SJCRH30 (cell line): ENCODE data around the gene DCXR. TPM values are rescaled to one million over a fixed set of nuclear protein-coding genes. Genes with fewer than 3 reads are reported as not detected.

Experiments
- DNase-seq, 2 experiments: peaks; one replicate each; pipeline ENCODE4 v3.0.0-alpha.2; 2015 to 2020
- H3K27ac ChIP-seq: fragments of 250-450 bp; sonication (Bioruptor Pico); 2 replicates; pipeline ENCODE4 v1.5.1; 2020; ENCODE audit warnings: mild to moderate bottlenecking, moderate library complexity
- H3K27me3 ChIP-seq: fragments of 250-450 bp; sonication (Bioruptor Pico); 2 replicates; pipeline ENCODE4 v1.5.1; 2020; ENCODE audit warnings: mild to moderate bottlenecking, moderate library complexity
- H3K36me3 ChIP-seq: fragments of 250-450 bp; sonication (Bioruptor Pico); 2 replicates; pipeline ENCODE4 v1.5.1; 2020; ENCODE audit warnings: mild to moderate bottlenecking, moderate library complexity
- H3K4me1 ChIP-seq: fragments of 250-450 bp; sonication (Bioruptor Pico); 2 replicates; pipeline ENCODE4 v1.5.1; 2020; ENCODE audit warnings: mild to moderate bottlenecking, moderate library complexity
- H3K4me3 ChIP-seq: fragments of 250-450 bp; sonication (Bioruptor Pico); 2 replicates; pipeline ENCODE4 v1.5.1; 2020; ENCODE audit warnings: mild to moderate bottlenecking, moderate library complexity
- H3K9me3 ChIP-seq: fragments of 250-450 bp; sonication (Bioruptor Pico); replicated peaks from 2 replicates; pipeline ENCODE4 v1.5.1; 2020; ENCODE audit warnings: mild to moderate bottlenecking, moderate library complexity
- total RNA-seq: library from RNA; depleted of rRNA; stranded (reverse); fragments of >200 nt; shearing (Covaris generic); gene quantifications from 2 replicates; pipeline ENCODE4 v1.2.3, GENCODE V29; 2014

Gene DCXR
- total RNA-seq, 1 experiment from 2014 or later: 110 TPM

- no peaks in the 10 kb centered on the region for H3K9me3 ChIP-seq
- H3K27ac ChIP-seq: no peak overlapping the region
- peak; percentile 90 to 93 for DNase-seq
- peaks cover 7% of the 10 kb centered on the region; the same call in 1 of the 2 replicates for H3K4me1 ChIP-seq
- no peak overlapping the region for H3K4me3 ChIP-seq
- H3K36me3 ChIP-seq: no peaks in the 10 kb centered on the region
- no peaks in the 10 kb centered on the region for H3K27me3 ChIP-seq
Measured at GRCh38 chr17:82019690-82020571, 17.6 kb downstream of the DCXR start.

- no peaks in the 10 kb centered on the region for H3K27me3 ChIP-seq
- no peak for DNase-seq
- peaks cover 7% of the 10 kb centered on the region; the same call in 1 of the 2 replicates for H3K4me1 ChIP-seq
- H3K36me3 ChIP-seq: no peaks in the 10 kb centered on the region
- H3K4me3 ChIP-seq: no peak overlapping the region
- no peaks in the 10 kb centered on the region for H3K9me3 ChIP-seq
- H3K27ac ChIP-seq: no peak overlapping the region
Measured at GRCh38 chr17:82018989-82019689, 18.4 kb downstream of the DCXR start.

DNA sequence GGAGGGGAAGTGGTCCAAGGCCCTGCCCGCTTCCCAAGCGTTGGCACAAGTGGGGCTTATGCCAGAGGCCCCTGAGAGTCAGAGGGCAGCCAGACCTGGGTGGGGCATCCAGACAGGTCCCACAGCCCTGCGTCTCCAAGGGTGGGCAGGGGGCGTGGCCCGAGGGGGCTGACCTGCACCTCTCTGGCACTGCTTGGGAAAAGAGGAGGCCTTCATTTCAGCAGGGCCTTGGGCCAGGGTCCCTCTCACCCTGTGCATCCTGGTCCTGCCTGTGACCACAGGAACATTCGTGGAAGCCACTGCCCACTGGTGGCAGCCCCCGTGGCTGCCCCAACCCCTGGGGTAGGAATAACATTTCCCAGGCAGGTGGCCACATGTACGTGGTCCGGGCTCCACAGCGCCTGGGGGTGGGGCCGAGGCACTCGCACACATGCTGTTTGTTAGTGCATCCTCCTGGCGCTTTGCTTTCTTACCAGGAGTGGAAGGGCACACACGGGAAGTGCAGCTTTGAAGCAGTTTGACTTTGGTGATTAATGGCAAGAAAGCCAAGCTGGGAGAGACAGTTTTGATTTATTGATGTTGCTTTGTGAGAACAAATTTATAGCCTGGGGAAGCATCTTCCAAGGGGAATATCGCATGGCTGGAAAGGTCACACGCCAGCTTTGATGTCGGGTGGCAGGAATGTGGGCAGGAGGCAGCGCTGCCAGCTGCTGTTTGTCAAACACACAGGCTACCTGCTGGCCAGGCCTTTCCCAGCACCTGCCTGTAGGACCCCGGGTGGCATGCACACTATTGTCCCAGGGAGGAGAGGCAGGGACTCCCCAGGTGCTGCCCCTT, 19.1 kb downstream of the DCXR start:
- Histone ChIP-seq H3K27me3 (no peaks in the 10 kb centered on the region), H3K27ac (no peak overlapping the region), H3K4me1 (peaks cover 7% of the 10 kb centered on the region; the same call in 1 of the 2 replicates), H3K36me3 (no peaks in the 10 kb centered on the region), H3K4me3 (no peak overlapping the region), H3K9me3 (no peaks in the 10 kb centered on the region)
- no peak for DNase-seq

DNA sequence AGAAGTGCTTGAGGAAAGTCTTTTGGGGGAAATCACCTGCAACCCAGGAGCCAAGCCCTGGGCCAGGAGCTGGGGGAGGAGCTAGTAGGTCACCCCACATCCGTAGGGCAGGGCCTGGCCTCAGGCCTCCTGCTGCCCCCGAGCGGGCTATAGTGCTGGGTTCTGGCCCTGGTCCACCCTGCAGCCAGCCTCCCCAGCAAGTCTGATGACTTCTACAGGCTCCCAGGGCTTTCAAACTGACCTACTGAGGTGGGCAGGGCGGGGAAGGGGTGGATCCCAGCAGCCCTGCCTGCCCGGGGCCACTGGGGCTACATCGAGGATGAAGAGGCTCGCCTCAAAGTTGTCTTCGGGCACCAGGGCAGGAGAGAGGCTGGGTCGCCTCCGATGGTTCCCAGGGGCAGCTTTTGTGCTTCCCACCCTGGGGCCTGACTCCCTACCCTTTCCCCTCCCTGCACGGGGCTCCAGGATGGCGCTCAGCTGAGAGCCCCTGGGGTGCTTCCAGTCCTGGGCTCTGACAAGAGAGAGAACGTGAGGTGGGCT, 19.8 kb downstream of the DCXR start:
- Histone ChIP-seq H3K36me3 (no peaks in the 10 kb centered on the region), H3K27me3 (no peaks in the 10 kb centered on the region), H3K27ac (no peak overlapping the region), H3K4me1 (peaks cover 14% of the 10 kb centered on the region), H3K4me3 (no peak overlapping the region), H3K9me3 (no peaks in the 10 kb centered on the region)
- no peak for DNase-seq

- peaks cover 21% of the 10 kb centered on the region for H3K4me1 ChIP-seq
Measured at GRCh38 chr17:82016875-82017459, 20.5 kb downstream of the DCXR start.

DNA sequence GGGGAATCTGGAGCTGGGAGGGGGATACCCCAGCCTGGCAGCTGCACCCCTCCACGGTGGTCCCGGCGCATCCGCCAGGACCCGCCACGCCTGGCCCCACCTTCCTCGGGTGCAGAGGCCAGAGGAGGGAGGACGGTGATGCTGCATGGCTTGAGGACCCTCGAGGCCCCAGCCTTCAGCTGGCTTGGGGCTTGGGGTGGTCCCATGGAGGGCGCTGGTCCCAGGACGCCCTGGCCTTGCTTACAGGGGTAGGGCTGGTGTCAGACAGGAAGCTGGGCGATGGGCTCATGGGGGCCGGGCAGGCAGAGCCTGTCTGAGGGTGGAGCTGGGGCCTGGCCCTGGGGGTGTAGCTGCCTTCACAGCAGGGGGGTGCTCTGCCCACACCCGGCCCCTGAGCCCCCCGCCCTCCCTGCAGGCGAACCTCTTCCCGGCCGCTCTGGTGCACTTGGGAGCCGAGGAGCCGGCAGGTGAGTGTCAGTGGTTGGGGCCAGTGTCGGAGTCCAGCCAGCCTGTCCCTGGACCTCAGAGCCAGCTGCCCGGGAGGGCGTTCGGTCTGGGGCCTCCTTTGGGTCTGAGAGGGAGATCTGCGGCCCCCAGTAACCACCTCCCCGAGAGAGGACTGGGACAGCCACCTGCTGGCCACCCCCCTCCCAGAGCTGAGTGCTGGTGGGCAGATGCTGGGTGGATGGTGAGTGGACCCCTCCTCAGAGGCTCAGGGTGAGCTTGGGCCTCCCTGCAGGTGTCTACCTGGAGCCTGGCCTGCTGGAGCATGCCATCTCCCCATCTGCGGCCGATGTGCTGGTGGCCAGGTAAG, 21.2 kb downstream of the DCXR start:
- H3K27ac ChIP-seq: no peak overlapping the region
- DNase-seq: no peak
- H3K4me1 ChIP-seq: peaks cover 15% of the 10 kb centered on the region
- H3K36me3 ChIP-seq: no peaks in the 10 kb centered on the region
- H3K4me3 ChIP-seq: no peak overlapping the region
- H3K9me3 ChIP-seq: no peaks in the 10 kb centered on the region
- no peaks in the 10 kb centered on the region for H3K27me3 ChIP-seq

More at GRCh38 chr17:82016875-82017459, 20.5 kb downstream of the DCXR start:
- H3K9me3 ChIP-seq: no peaks in the 10 kb centered on the region
- H3K4me3 ChIP-seq: no peak overlapping the region
- H3K27me3 ChIP-seq: no peaks in the 10 kb centered on the region
- DNase-seq: no peak
- no peaks in the 10 kb centered on the region for H3K36me3 ChIP-seq
- H3K27ac ChIP-seq: no peak overlapping the region

GRCh38 chr17:82015311-82015971, 22.1 kb downstream of the DCXR start:
- no peak overlapping the region for H3K4me3 ChIP-seq
- H3K4me1 ChIP-seq: peaks cover 15% of the 10 kb centered on the region
- no peak overlapping the region for H3K27ac ChIP-seq
- H3K9me3 ChIP-seq: no peaks in the 10 kb centered on the region
- H3K27me3 ChIP-seq: no peaks in the 10 kb centered on the region
- DNase-seq: no peak
- no peaks in the 10 kb centered on the region for H3K36me3 ChIP-seq

DNA sequence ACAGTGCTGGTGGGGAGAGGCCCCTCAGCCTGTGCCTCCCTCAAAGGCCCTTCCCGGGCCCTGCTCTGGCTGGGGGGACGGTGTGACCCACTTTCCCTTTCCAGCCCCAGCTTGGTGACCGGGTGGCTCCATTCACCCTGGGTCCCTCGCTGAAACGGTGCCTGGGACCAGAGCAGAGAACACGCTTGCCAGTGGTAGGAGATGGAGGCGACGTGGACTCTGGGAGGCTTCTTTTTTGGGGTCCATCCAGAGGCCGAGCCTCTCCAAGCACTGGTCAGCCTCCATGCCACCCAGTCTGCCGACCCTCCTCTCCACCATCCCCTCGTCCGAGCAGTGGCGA, 22.6 kb downstream of the DCXR start:
- no peak for DNase-seq
- H3K4me1 ChIP-seq: peaks cover 15% of the 10 kb centered on the region
- no peak overlapping the region for H3K27ac ChIP-seq
- no peaks in the 10 kb centered on the region for H3K9me3 ChIP-seq
- H3K27me3 ChIP-seq: no peaks in the 10 kb centered on the region
- H3K36me3 ChIP-seq: no peaks in the 10 kb centered on the region
- H3K4me3 ChIP-seq: no peak overlapping the region

DNA sequence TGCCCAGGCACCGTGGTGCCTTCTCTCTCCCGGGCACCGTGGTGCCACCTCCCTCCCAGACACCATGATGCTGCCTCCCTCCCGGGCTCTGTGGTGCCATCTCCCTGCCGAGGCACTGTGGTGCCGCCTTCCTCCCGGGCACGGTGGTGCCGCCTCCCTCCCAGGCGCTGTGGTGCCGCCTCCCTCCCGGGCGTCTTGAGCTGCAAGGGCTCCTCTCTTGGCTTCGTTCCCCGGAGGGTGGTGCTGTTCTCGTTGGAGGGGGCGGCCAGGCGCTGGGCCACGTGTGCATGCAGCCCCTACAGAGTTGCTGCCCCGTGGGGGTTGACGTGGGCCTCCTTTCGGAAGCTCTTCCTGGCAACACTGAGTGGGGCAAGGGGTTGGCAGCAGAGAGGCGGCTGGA, 23.1 kb downstream of the DCXR start:
- Histone ChIP-seq H3K27ac (no peak overlapping the region), H3K27me3 (no peaks in the 10 kb centered on the region), H3K36me3 (no peaks in the 10 kb centered on the region), H3K9me3 (no peaks in the 10 kb centered on the region), H3K4me1 (peaks cover 15% of the 10 kb centered on the region), H3K4me3 (no peak overlapping the region)
- DNase-seq: no peak

DNA sequence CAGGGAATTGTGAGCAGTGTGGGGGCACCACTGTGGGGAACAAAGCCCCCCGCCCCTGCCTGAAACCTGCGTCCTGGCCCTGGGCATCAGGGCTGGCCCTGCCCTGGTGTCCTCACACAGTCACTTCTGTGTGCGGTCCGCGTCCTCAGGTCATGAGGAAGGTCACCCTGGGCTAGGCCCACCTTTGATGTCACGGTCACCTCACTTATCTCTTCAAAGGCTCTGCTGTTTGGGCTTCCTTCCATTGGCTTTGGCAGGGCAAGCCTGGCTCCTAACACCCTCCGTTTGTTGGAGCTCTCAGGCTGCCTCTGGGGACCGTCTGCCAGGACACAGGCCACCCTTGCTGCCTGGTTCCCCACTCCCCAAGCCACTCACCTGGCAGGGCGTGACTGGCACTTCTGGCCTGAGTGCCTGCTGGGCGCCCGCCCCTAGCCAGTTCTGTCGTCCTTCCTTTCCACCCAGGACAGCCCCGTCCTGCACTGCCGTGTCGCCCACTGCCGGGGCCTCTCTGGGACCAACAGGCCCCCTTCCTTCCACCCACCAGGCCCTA, 23.6 kb downstream of the DCXR start:
- peaks cover 15% of the 10 kb centered on the region for H3K4me1 ChIP-seq
- H3K4me3 ChIP-seq: no peak overlapping the region
- H3K9me3 ChIP-seq: no peaks in the 10 kb centered on the region
- H3K36me3 ChIP-seq: no peaks in the 10 kb centered on the region
- DNase-seq: no peak
- no peak overlapping the region for H3K27ac ChIP-seq
- no peaks in the 10 kb centered on the region for H3K27me3 ChIP-seq

DNA sequence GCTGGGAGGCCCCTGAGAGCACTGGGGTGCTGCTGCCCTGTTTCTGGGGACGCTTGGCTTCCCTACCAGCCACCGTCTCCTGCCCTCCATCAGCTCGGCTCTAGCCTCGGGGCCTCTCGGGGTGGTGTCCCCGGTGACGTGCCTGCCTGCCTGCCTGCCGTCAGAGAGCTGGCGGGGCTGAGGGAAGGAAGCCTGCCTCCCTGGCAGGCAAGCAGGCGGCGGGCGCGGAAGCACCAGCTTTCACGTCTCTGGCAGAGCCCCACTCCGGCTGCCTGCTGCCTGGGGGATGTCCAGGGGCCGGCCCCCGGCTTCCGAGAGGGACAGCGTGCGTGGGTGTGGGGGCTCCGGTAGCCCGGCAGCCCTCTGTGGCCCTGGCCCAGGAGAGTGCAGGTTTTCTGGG, 24.2 kb downstream of the DCXR start:
- no peak overlapping the region for H3K4me3 ChIP-seq
- H3K27ac ChIP-seq: no peak overlapping the region; the same call in 1 of the 2 replicates
- no peaks in the 10 kb centered on the region for H3K9me3 ChIP-seq
- H3K4me1 ChIP-seq: peaks cover 15% of the 10 kb centered on the region
- peak; percentile 45 to 53 for DNase-seq
- H3K27me3 ChIP-seq: no peaks in the 10 kb centered on the region
- H3K36me3 ChIP-seq: no peaks in the 10 kb centered on the region

DNA sequence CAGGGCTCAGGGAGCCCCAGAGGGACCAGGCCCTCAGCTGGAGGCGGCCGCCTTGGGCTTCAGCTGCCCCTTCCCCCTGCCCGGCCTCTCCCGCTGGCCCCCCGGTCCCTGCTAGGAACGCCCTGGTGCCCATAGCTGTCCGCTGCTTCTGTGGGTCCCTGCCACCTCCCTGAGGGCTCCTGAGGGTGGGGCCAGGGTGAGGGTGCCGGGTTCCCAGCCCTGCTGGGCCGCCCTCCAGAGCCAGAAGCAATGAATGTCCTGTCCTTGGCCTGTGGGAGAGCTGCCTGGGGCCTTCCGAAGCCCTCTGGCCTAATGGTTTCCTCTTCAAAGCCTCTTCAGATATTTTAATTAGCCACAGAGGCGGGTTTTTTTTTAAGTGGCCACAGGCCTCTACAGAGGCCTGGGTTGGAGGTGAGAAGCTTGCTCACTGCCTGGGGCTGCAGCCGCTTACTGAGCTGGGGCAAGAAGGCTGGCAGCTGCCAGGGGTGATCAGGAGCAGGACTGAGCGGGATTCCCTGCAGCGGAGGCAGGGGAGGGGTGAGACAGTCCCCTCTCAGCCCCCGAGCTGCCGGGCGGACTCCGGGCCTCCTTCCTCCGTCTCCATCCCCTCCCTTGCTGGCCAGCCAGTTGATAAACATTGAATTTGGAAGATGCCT, 24.7 kb downstream of the DCXR start:
- no peaks in the 10 kb centered on the region for H3K36me3 ChIP-seq
- no peak overlapping the region for H3K4me3 ChIP-seq
- peak overlapping the region; percentile 19 for H3K27ac ChIP-seq
- H3K9me3 ChIP-seq: no peaks in the 10 kb centered on the region
- no peaks in the 10 kb centered on the region for H3K27me3 ChIP-seq
- H3K4me1 ChIP-seq: peaks cover 20% of the 10 kb centered on the region
- DNase-seq: peak; percentile 88 to 90

- Histone ChIP-seq H3K27ac (peak overlapping the region; percentile 19), H3K4me3 (no peak overlapping the region), H3K36me3 (no peaks in the 10 kb centered on the region), H3K4me1 (peaks cover 25% of the 10 kb centered on the region), H3K27me3 (no peaks in the 10 kb centered on the region), H3K9me3 (no peaks in the 10 kb centered on the region)
- DNase-seq: peak in 1 of 2 experiments; percentile 49
Measured at GRCh38 chr17:82012261-82012639, 25.2 kb downstream of the DCXR start.
